B cell (primary cell): ENCODE measurements around the gene CDIP1. TPM values are rescaled to one million over a fixed set of nuclear protein-coding genes. Genes with fewer than 3 reads are reported as not detected.

ENCODE experiments used
- ATAC-seq: fragments of 200-7000 bp; cut with Tn5 transposase; one replicate; pipeline ENCODE4 v1.10.0; 2021; ENCODE audit warnings: low read depth, mild to moderate bottlenecking, moderate number of reproducible peaks, moderate library complexity
- CTCF ChIA-PET: fragments of 350-600 bp; sonication (Branson Sonifier 250); formaldehyde crosslinking; loops from one replicate; lab custom pipeline; 2021; ENCODE audit warnings: antibody characterized with exemption, inconsistent platforms; lab: Charles Lee
- POLR2A ChIA-PET: fragments of 350-600 bp; sonication (Branson Sonifier 250); formaldehyde crosslinking; loops from one replicate; lab custom pipeline; 2021; ENCODE audit warnings: antibody characterized with exemption; lab: Charles Lee
- DNase-seq: peaks from one replicate; pipeline ENCODE4 v3.0.0; 2013
- H2AFZ ChIP-seq: 2 replicates; pipeline ENCODE4 v1.6.1; 2012; ENCODE audit warnings: mild to moderate bottlenecking, low read depth, low read length; ENCODE audit not compliant: insufficient read depth, poor library complexity, severe bottlenecking
- H3K27ac ChIP-seq, 2 donors: 1 replicate in 1 of 2; 2 replicates in 1 of 2; pipeline ENCODE4 v1.5.1; 2012 to 2013; ENCODE audit warnings: low read length in 2 of 2, mild to moderate bottlenecking in 2 of 2, moderate library complexity in 1 of 2
- H3K27me3 ChIP-seq, 4 experiments: fragments of 200-600 bp in 1 of 4; sonication (generic) in 1 of 4; replicated peaks in 1 of 4; 1 replicate in 2 of 4; 2 replicates in 2 of 4; pipeline versions ENCODE4 v1.6.1 to v1.7.0; 2013 to 2016; ENCODE audit warnings: low read length in 3 of 4, mild to moderate bottlenecking in 2 of 4, mixed read lengths in 1 of 4, moderate library complexity in 1 of 4; ENCODE audit not compliant: insufficient read depth in 4 of 4, control insufficient read depth in 3 of 4; ENCODE audit errors: control extremely low read depth in 1 of 4
- H3K36me3 ChIP-seq, 2 experiments: replicated peaks in 1 of 2; 1 replicate in 1 of 2; 2 replicates in 1 of 2; pipeline versions ENCODE4 v1.6.1 to v1.7.1; 2013; ENCODE audit warnings: low read length in 1 of 2; ENCODE audit not compliant: insufficient read depth in 2 of 2, control insufficient read depth in 1 of 2; ENCODE audit errors: control extremely low read depth in 1 of 2, extremely low read depth in 1 of 2
- H3K4me1 ChIP-seq, 2 donors: fragments of 200-600 bp in 1 of 2; sonication (generic) in 1 of 2; 1 replicate in 1 of 2; 2 replicates in 1 of 2; pipeline versions ENCODE4 v1.5.1 to v1.6.1; 2013 to 2017; ENCODE audit warnings: low read length in 2 of 2; ENCODE audit not compliant: control insufficient read depth in 2 of 2, insufficient read depth in 2 of 2
- H3K4me2 ChIP-seq: replicated peaks from 2 replicates; pipeline ENCODE3; 2012; ENCODE audit warnings: mild to moderate bottlenecking, low read depth, low read length; ENCODE audit not compliant: poor library complexity, severe bottlenecking
- H3K4me3 ChIP-seq, 5 experiments: fragments of 200-600 bp in 1 of 5; sonication (generic) in 1 of 5; 1 replicate in 3 of 5; 2 replicates in 2 of 5; pipeline versions ENCODE4 v1.5.1 to v1.7.0; 2011 to 2016; ENCODE audit warnings: low read length in 4 of 5, mild to moderate bottlenecking in 4 of 5, low read depth in 2 of 5, control low read depth in 1 of 5, moderate library complexity in 1 of 5; ENCODE audit not compliant: insufficient read depth in 1 of 5; ENCODE audit errors: control extremely low read depth in 1 of 5, extremely low read depth in 1 of 5
- H3K79me2 ChIP-seq: fragments of 200-600 bp; sonication (generic); one replicate; pipeline ENCODE4 v1.6.0; 2016; ENCODE audit warnings: low read length; ENCODE audit not compliant: control insufficient read depth, insufficient read depth
- H3K9ac ChIP-seq: fragments of 200-600 bp; sonication (generic); 2 replicates; pipeline ENCODE4 v1.6.1; 2017; ENCODE audit warnings: mild to moderate bottlenecking, low read length, moderate library complexity
- H3K9me3 ChIP-seq, 3 donors: one replicate each; pipeline versions ENCODE4 v1.6.1 to v1.7.1; 2013; ENCODE audit warnings: low read length in 2 of 3; ENCODE audit not compliant: control insufficient read depth in 2 of 3, insufficient read depth in 1 of 3; ENCODE audit errors: control extremely low read depth in 1 of 3
- H4K20me1 ChIP-seq: 2 replicates; pipeline ENCODE4 v1.6.0; 2012; ENCODE audit warnings: mild to moderate bottlenecking, low read length; ENCODE audit not compliant: insufficient read depth, control insufficient read depth, poor library complexity, severe bottlenecking
- H3K27ac Mint-ChIP-seq: one replicate; pipeline ENCODE4 v1.8.0; 2021; ENCODE audit warnings: mixed read lengths
- H3K27me3 Mint-ChIP-seq: one replicate; pipeline ENCODE4 v1.8.0; 2021; ENCODE audit warnings: mixed read lengths
- H3K4me1 Mint-ChIP-seq: one replicate; pipeline ENCODE4 v1.8.0; 2021; ENCODE audit warnings: mixed read lengths
- H3K4me3 Mint-ChIP-seq: one replicate; pipeline ENCODE4 v1.8.0; 2021; ENCODE audit warnings: mixed read lengths
- H3K9me3 Mint-ChIP-seq: one replicate; pipeline ENCODE4 v1.8.0; 2022; ENCODE audit warnings: mixed read lengths; ENCODE audit not compliant: insufficient read depth
- EZH2 ChIP-seq: IDR thresholded peaks from 2 replicates; pipeline ENCODE4 v1.6.1; 2012; ENCODE audit warnings: borderline replicate concordance, low read depth, mild to moderate bottlenecking, moderate library complexity, low read length; ENCODE audit not compliant: insufficient read depth, poor library complexity, severe bottlenecking
- WGBS: methylation state at CpG from one replicate; pipeline ENCODE4 v1.1.5; 2013; ENCODE audit warnings: missing lambda C conversion rate; ENCODE audit not compliant: insufficient coverage; 5-methylcytosine and 5-hydroxymethylcytosine counted together
- intact Hi-C: fragments of 100-400 bp; cut with micrococcal nuclease; formaldehyde crosslinking; loops from one replicate; pipeline ENCODE4 v1.10.0; 2022
- polyA plus RNA-seq: library from polyadenylated mRNA; depleted of rRNA; stranded (reverse); fragments of >200 nt; gene quantifications from 2 replicates; pipeline ENCODE4 v1.2.3, GENCODE V29; 2012
- total RNA-seq, 2 donors: library from RNA; stranded (reverse); fragments of 120-200 nt in 1 of 2; gene quantifications; 1 replicate in 1 of 2; 2 replicates in 1 of 2; pipeline versions ENCODE4 v1.2.3 to v1.2.4, GENCODE V29; 2013 to 2022
- TF ChIP-seq, protein P1 (sequence below): fragments of 200-600 bp; IDR thresholded peaks from one replicate; pipeline ENCODE4 v1.8.0; 2022; ENCODE audit warnings: antibody characterized with exemption, mild to moderate bottlenecking

The CDIP1 gene
- total and polyA plus RNA-seq, 2 donors (not counting 1 experiment from before 2014, with no cell fraction given): 12.8 to 20.3 TPM

DNA sequence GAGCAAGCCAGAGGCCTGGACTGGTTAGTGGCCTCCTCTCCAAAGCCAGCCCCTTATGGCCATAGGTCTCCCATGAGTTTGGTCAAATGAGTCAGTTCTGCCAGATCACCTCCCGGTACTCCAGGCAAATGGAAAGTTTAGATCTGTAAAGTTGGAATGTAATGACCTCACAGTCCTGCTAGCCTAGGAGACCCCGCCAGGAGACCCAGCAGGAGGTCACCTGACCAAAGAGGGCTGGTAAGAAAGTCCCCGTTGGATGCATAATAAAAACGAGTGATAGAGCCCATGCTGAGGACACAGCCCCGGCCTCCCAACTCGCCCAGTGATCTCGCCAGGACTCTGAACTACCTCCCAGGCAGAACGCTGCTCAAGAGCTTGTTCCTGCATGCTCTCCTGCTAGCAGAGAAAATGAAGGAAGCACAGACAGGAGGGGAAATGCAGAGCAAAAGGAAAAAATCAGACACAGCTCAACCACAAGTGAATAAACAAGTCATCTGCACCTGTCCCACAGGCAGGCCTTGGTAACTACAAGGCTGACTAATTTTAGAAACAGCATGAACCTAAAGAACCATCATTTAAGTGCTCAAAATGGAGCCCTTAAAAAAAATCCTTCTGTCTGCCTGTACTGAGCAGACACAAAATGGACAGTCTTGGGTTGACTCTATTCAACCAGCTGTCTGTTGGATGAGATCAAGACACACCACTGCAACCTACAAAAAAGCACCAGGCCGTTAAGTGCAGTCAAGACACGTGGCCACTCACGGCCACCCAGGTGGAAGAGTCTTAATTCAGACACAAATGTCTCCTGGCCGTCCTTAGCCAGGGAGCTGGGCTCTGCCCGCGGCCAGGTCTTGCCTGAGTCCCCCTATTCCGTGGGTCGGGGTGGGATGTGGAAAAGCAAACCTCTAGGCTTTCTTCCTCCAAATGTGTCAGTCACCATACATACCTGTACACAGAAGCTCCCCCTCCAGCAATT lies 9.2 kb downstream of the CDIP1 start:
- 48% methylated on average over 13 of the region's 16 CpGs for WGBS
- H3K4me2 ChIP-seq: peak overlapping the region; percentile 39

More for the DNA sequence above, 9.2 kb downstream of the CDIP1 start:
- no peak overlapping the region for H3K4me3 ChIP-seq
- POLR2A ChIA-PET: interaction anchor here (1.5 kb wide), 1 partner anchor 10 kb away, joined by 13 read pairs; the partner anchor contains the start of gene CDIP1
- Mint-ChIP-seq H3K4me1 (peaks cover 27% of the 10 kb centered on the region), H3K27me3 (no peaks in the 10 kb centered on the region), H3K27ac (peak overlapping the region; percentile 93), H3K9me3 (no peaks in the 10 kb centered on the region), H3K4me3 (peak overlapping the region; percentile 78)
- peak overlapping the region; percentile 36 to 49 for H3K27ac ChIP-seq
- CTCF ChIA-PET: interaction anchor here (0.8 to 2.0 kb wide), 2 partner anchors 19 to 23 kb away, joined by 3 to 14 read pairs; no protein-coding TSS in a partner anchor
- TF ChIP-seq, protein P1, sequence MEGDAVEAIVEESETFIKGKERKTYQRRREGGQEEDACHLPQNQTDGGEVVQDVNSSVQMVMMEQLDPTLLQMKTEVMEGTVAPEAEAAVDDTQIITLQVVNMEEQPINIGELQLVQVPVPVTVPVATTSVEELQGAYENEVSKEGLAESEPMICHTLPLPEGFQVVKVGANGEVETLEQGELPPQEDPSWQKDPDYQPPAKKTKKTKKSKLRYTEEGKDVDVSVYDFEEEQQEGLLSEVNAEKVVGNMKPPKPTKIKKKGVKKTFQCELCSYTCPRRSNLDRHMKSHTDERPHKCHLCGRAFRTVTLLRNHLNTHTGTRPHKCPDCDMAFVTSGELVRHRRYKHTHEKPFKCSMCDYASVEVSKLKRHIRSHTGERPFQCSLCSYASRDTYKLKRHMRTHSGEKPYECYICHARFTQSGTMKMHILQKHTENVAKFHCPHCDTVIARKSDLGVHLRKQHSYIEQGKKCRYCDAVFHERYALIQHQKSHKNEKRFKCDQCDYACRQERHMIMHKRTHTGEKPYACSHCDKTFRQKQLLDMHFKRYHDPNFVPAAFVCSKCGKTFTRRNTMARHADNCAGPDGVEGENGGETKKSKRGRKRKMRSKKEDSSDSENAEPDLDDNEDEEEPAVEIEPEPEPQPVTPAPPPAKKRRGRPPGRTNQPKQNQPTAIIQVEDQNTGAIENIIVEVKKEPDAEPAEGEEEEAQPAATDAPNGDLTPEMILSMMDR: no peak
- no peak for TF ChIP-seq EZH2
- H3K4me1 ChIP-seq: peaks cover 13 to 30% of the 10 kb centered on the region in 2 donors
- intact Hi-C loops: no loop called here
- no peak overlapping the region for H3K9ac ChIP-seq
- peaks cover 0 to 9% (median 0%) of the 10 kb centered on the region in 3 donors for H3K9me3 ChIP-seq
- no peaks in the 10 kb centered on the region for H4K20me1 ChIP-seq
- peaks cover 33% of the 10 kb centered on the region for H3K79me2 ChIP-seq
- H2AFZ ChIP-seq: peak overlapping the region; percentile 39
- no peaks in the 10 kb centered on the region for H3K27me3 ChIP-seq
- DNase-seq (peak; percentile 36), ATAC-seq (peak; percentile 48)
- H3K36me3 ChIP-seq: peaks cover 0 to 5% of the 10 kb centered on the region in 2 experiments
